Endometrial microvascular endothelial cells (primary cell): ENCODE results near the gene PTCH2. TPM values are rescaled to one million over a fixed set of nuclear protein-coding genes. Genes with fewer than 3 reads are reported as not detected.
"Not testable (repeated sequence)": the region's sequence is repeated elsewhere in the genome, so short reads cannot be mapped to it uniquely, and the experiment has no call there.

Experiments used
- in situ Hi-C: cut with HindIII; loops from 2 replicates; pipeline ENCODE4 v1.10.0; 2017; ENCODE audit warnings: low sequenced_read_pairs, low pct_unique_long_range_greater_than_20kb; ENCODE audit errors: inconsistent ontology term
- total RNA-seq: library from RNA; depleted of rRNA; stranded (reverse); fragments of >200 nt; gene quantifications from one replicate; pipeline ENCODE4 v1.2.3, GENCODE V29; 2015; ENCODE audit errors: inconsistent ontology term

PTCH2 gene
- total RNA-seq, 1 donor from 2014 or later = not detected

GRCh38 chr1:44824392-44824791, 18.7 kb downstream of the PTCH2 start:
- in situ Hi-C loops = not testable (repeated sequence)

DNA sequence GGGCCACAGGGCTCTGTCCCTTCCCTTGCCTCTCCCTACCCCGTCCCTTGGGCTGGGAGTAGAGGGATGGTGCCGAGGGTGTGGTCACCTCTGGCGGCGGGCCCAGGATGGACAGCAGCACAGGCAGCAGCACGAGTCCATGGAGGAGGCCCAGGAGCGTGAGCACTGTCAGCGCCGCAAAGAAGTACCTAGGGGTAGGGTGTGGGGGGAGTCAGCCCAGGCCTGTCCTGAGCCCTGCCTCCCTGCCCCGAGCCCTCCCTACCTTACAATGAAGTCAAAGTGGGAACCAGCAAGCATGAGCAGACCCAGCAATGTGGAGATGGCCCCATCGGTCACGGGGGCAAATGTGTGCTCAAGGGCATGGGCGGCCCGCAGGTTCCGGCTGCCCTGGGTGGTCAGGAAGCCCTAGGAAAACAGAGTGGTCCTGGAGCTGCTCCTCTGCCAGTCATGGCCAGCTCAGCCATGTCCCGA, 20.0 kb downstream of the PTCH2 start:
- in situ Hi-C loops = no loop called here

- in situ Hi-C loops = no loop called here
Observed at GRCh38 chr1:44822131-44822701, 20.8 kb downstream of the PTCH2 start.

DNA sequence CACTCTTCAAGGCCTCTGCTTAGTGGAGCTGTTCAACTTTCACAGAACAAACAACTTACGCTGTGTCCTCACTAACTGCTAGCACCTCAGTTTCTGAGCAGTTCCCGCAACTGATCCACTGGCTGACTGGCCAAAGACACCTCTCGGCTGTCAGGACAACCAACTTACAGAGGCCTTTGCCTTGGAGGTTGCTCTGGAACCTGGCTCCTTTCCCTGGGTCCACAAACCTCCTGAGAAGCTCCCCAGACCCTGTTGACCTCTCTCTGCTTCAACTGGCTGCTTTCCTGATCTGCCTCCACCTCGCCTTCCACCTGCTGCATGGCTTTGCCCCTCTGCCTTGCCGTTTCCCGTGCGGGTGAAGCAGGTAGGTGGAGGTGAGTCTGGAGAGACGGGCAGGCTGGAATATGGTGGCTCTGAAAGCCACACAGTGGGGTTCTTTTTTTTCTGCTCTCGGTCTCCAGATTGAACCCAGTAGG, 21.8 kb downstream of the PTCH2 start:
- in situ Hi-C loops = no loop called here

- in situ Hi-C loops = no loop called here
Observed at GRCh38 chr1:44820328-44821239, 22.5 kb downstream of the PTCH2 start.

GRCh38 chr1:44819608-44820327, 23.3 kb downstream of the PTCH2 start:
- in situ Hi-C loops = no loop called here

DNA sequence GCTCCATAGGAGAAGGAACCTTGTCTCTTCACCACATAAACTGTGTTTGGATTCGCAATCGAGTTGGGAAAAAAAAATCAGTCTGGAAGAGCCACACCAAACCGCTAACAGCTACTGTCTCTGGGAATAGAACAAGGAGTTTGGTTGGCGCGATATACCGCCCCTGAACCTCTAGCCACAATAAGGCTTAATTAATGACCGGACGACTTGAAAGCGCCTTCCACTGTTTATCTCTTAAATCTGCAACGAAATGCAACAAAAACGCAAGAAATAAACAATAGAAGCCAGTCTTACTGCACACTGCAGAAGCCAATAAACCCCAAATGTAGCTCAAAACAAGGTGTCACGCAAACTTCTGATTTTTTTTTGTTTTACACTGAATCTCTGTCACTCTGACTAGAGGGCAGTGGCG, 23.9 kb downstream of the PTCH2 start:
- in situ Hi-C loops = no loop called here

DNA sequence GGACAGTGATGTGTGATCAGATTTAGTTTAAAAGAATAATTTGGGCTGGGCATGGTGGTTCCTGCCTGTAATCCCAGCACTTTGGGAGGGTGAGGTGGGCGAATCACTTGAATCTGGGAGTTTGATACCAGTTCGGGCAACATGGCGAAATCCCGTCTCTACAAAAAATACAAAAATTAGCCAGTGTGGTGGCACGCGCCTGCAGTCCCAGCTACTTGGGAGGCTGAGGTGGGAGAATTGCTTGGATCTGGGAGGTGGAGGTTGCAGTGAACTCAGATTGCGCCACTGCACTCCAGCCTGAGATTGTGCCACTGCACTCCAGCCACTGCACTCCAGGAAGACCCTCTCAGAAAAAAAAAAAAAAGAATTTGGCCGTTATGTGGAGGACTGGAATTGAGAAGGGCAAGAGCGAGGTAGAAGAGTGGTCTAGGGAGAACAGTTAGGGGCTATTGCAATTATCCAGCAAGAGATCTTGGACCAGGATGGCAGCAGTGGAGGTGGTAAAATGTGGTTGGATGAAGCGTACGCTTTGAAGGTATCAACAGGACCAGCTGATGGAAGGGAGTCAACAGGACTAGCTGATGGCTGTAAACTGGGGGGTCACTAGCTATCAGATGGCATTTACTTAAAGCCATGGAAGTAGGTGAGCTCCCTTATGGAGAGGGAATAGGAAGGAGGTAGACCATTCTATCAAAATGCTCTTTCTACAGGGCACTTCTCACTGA, 25.1 kb downstream of the PTCH2 start:
- in situ Hi-C loops = no loop called here

GRCh38 chr1:44817307-44817706, 25.7 kb downstream of the PTCH2 start:
- in situ Hi-C loops = no loop called here

DNA sequence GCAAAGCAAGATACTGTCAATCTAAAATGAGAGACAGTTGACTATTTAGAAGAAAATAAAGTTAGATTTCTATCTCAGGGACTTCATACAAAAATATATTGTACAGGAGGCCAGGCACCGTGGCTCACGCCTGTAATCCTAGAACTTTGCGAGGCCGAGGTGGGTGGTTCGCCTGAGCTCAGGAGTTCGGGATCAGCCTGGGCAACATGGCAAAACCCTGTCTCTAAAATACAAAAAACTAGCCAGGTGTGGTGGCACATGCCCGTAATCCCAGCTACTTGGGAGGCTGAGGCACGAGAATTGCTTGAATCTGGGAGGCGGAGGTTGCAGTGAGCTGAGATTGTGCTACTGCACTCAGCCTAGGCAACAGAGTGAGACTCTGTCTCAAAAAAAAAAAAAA, 27.1 kb downstream of the PTCH2 start:
- in situ Hi-C loops = not testable (repeated sequence)

DNA sequence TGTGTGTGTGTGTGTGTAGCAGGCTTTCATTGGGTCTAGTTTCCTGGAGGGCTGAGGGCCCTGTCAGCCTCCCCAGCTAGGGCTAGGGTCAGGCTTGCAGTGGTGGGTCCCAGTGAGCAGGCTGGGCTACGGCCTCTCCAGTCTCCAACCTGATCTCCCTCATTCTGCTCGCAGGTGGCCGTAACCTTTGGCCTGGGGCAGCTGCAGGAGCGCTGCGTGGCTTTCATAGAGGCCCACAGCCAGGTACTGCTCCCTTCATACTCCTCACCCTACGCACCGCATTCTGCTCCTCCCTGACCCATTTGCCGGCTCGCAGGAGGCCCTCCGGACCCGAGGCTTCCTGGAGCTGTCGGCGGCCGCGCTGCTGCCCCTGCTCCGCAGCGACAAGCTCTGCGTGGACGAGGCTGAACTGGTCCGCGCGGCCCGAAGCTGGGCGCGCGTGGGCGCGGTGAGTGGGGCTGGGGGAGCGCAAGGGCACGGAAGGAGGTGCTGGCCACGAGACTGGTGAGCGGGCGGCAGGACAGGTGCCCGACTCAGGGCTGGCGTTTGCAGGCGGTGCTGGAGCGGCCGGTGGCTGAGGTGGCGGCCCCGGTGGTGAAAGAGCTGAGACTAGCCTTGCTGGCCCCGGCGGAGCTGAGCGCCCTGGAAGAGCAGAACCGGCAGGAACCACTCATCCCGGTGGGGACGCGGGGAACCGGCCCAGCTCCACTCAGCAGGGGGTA, 30.1 kb downstream of the PTCH2 start:
- in situ Hi-C loops = no loop called here

- in situ Hi-C loops = no loop called here
Observed at GRCh38 chr1:44811234-44811633, 31.8 kb downstream of the PTCH2 start.

- in situ Hi-C loops = not testable (repeated sequence)
Observed at GRCh38 chr1:44810762-44811105, 32.3 kb downstream of the PTCH2 start.

DNA sequence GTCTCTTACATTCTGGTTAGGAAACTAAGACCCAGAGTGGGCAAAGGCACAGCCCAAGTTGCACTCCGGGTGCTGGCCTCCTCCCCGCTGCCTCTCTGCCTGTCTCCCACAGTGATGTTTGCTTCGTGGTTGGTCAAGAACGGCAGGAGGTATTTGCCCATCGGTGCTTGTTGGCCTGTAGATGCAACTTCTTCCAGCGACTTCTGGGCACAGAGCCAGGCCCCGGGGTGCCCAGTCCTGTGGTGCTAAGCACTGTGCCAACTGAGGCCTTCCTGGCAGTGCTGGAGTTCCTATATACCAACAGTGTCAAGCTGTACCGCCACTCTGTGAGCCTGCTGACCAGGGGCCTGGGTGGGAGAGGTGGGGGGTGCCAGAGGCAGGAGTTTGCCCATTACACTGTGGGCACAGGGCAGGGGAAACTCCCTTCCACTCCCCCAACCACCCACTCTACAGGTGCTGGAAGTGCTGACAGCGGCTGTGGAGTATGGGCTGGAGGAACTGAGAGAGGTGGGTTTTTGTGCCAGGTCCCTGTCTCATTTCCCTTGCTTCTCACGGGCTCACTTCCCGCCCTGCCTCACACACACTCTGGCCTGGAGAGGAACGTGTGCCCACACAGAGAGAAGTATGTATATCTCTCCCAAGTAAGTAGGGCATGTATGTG, 32.8 kb downstream of the PTCH2 start:
- in situ Hi-C loops = no loop called here

DNA sequence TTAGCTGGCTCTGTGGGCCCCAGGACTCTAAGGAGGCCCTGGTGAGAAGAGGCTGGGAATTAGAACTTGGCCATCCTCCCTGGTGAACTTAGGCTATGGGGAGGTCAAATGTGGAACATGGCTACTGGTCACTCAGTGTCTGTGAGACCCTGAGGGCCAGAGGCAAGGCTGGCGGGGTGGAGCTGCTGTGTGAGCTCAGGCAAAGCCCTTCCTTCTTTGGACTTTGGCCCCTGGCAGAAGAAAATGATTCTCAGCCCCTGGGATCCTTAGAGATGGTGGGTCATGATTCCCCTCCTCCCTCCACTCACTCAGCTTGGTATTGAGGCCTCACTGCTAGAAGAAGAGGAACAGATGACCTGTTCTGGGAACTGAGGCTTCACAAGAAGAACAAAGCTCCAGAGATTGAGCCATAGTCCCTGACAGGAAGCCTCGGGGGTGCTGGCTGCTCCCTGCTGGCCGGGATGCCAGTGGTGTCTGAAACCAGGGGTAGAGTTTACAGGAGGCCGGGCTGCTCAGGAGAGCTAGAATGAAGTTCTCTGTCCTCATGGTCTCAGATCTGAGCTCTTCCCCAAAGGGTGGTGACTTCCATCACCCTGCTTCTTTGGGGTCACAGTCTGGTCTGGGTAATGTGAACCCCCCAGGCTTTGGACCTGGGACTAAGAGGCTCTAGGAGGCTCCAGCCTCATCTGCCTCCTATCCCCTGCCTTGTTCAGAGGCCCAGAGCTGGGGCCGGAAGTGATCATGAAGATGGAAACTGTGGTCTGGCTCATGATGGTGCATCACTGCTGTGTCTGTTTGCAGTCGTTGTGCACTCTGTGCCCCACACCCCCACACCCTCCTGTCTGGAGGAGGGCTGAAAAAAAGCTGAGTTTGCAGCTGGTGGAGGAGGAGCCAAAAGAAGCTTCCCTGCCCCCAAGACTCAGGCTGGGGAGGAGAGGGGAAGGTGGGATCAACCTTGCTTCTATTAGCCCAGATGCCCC, 33.8 kb downstream of the PTCH2 start:
- in situ Hi-C loops = no loop called here

DNA sequence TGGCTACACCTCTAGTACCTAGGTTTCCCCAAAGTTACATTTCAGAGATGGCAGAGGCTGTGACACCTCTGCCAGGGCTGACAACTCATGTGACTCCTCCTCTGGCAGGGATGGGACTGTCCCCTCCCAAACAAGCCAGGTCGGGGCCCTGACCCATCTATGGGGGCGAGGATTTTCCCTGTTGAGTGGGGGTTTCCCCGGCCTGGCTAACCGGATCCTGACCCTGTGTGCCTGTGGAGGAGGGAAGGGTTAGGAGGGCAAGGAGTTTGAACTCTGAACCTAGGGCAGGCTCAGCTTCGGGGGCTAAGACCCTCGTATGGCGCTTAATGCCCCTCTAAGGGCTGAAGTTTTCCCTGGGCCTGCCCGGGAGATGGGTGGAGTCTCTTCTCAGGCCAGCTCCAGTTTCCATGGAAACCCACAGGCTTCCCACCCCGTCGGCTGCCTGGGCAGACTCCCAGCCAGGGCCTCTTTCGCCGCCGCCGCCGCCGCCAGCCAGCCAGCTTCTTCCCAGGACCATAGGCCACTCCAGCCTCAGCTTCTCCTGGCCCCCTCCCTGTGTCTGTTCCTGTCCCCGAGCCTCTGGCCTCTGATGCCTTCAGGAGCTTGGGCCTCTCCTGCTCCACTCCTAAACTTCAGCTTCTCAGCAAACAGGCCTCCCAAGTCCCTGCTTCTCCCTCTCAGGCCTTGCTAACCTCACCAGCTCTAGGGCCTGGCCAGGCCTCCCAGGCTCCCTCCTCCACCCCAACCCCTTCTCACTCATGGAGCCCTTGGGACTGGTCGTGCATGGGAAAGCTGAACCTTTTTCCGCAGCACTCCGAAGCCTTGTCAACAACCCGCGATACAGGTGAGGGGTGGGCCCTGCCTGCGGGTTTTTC, 34.8 kb downstream of the PTCH2 start, which contains the start of gene BTBD19:
BTBD19 (plus strand) TSS at position 461 of the 875 bp plus-strand sequence; CDS start at position 759, 298 bp downstream.
- in situ Hi-C loops = no loop called here
